HG03442 (cell line): ENCODE measurements around the gene TPR.

ENCODE experiments used
- ATAC-seq: cut with Tn5 transposase; IDR thresholded peaks from one replicate; pipeline ENCODE4 v1.9.1; 2021; ENCODE audit warnings: mild to moderate bottlenecking, moderate library complexity; ENCODE audit not compliant: unreplicated experiment

Gene TPR

GRCh38 chr1:186291271-186291670, 83.8 kb downstream of the TPR start:
- no peak for ATAC-seq

- ATAC-seq: no peak
Observed at GRCh38 chr1:186289943-186290545, 85.0 kb downstream of the TPR start.

DNA sequence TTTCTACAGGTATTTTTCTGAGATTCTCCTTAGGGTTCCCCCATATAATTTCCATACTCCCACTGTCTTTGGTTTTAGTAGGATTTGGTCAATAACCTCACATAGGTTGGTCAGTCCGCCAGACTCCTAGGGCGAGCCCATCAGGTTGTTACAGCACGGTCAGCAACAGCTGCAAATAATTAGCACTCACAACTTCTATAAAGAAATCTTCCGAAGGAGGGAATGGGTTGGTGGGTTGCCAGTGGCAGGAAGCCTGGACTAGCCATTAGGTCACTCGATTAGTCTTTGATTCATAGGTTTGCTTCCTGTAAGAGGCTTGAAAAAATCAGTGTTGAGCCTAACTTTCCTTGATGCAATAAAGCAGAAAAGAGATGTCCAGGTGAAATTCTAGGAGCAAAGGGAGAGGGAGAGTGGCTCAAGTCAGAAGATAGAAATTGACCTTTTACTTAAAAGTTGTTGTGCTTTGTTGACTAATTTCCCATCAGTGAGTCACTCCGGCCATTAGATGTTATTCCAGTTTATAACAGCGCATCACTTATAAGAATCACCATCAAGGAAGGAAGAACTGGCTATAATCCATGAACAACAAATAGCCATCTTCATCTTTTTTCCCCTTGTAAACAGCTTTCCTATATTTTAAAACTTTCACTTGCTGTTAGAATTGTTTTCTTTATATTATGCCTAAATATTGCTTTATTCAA, 88.3 kb downstream of the TPR start:
- ATAC-seq: no peak

DNA sequence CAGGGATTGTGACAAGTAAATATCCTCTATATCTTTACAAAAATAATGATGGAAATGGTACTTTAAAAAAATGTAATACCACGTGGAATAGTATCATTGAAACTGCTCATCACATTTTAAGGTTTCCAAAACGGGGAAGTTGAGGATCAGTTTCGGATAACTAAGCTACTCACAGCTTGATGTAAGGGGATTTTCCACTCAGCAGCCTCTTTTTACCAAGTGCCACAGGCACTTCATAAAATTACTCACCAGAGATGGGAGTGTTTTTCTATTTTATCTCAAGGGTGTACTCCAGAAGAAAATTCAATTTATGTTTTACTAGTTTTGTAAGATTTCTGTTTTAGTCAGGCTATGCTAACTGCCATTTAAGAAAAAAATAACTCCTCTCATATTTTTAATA, 91.7 kb downstream of the TPR start:
- ATAC-seq: peak; percentile 78

- ATAC-seq: no peak
Observed at GRCh38 chr1:186282466-186282865, 92.6 kb downstream of the TPR start.

GRCh38 chr1:186275822-186276221, 99.2 kb downstream of the TPR start:
- ATAC-seq: no peak

- ATAC-seq: no peak
Observed at GRCh38 chr1:186272486-186272885, 102.6 kb downstream of the TPR start.

DNA sequence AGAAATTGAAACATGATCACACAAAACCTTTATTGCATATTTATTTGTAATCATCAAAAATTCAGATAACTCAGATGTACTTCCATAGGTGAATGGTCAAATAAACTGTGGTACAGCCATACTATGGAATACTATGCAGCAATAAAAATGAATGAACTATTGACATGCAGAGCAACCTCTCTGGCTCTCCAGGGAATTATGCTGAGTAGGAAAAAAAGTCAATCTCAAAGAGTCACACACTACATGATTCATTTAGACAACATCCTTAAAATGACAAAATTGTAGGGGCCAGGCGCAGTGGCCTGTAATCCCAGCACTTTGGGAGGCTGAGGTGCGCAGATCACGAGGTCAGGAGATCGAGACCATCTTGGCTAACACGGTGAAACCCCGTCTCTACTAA, 104.0 kb downstream of the TPR start:
- no peak for ATAC-seq
